ENCODE data around the gene SNRNP27. TPM values are rescaled to one million over a fixed set of nuclear protein-coding genes. Genes with fewer than 3 reads are reported as not detected.

Gene SNRNP27
- total and polyA plus RNA-seq, 7 donors: 38.8 to 92.5 (median 58.7) TPM

GRCh38 chr2:69933254-69933828, 39.6 kb downstream of the SNRNP27 start:
- intact Hi-C loops (cut with DNase I): no loop called here
- H3K4me3 ChIP-seq: no peak overlapping the region
- no peaks in the 10 kb centered on the region for H3K4me1 ChIP-seq
- no peak for TF ChIP-seq POLR2A (IDR thresholded peaks at IDR 0.05)
- no peak for TF ChIP-seq EP300 (IDR thresholded peaks at IDR 0.05)
- TF ChIP-seq, protein P1, sequence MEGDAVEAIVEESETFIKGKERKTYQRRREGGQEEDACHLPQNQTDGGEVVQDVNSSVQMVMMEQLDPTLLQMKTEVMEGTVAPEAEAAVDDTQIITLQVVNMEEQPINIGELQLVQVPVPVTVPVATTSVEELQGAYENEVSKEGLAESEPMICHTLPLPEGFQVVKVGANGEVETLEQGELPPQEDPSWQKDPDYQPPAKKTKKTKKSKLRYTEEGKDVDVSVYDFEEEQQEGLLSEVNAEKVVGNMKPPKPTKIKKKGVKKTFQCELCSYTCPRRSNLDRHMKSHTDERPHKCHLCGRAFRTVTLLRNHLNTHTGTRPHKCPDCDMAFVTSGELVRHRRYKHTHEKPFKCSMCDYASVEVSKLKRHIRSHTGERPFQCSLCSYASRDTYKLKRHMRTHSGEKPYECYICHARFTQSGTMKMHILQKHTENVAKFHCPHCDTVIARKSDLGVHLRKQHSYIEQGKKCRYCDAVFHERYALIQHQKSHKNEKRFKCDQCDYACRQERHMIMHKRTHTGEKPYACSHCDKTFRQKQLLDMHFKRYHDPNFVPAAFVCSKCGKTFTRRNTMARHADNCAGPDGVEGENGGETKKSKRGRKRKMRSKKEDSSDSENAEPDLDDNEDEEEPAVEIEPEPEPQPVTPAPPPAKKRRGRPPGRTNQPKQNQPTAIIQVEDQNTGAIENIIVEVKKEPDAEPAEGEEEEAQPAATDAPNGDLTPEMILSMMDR (IDR thresholded peaks at IDR 0.05): no peak
- TF ChIP-seq POLR2AphosphoS5 (IDR thresholded peaks at IDR 0.05): no peak
- DNase-seq: no peak
- no peaks in the 10 kb centered on the region for H3K9me3 ChIP-seq
- H3K27me3 ChIP-seq: no peaks in the 10 kb centered on the region
- peaks cover 12 to 43% (median 30%) of the 10 kb centered on the region in 4 donors for H3K36me3 ChIP-seq
- H3K27ac ChIP-seq: peak overlapping the region in 2 of 4 donors; percentile 4 to 22

DNA sequence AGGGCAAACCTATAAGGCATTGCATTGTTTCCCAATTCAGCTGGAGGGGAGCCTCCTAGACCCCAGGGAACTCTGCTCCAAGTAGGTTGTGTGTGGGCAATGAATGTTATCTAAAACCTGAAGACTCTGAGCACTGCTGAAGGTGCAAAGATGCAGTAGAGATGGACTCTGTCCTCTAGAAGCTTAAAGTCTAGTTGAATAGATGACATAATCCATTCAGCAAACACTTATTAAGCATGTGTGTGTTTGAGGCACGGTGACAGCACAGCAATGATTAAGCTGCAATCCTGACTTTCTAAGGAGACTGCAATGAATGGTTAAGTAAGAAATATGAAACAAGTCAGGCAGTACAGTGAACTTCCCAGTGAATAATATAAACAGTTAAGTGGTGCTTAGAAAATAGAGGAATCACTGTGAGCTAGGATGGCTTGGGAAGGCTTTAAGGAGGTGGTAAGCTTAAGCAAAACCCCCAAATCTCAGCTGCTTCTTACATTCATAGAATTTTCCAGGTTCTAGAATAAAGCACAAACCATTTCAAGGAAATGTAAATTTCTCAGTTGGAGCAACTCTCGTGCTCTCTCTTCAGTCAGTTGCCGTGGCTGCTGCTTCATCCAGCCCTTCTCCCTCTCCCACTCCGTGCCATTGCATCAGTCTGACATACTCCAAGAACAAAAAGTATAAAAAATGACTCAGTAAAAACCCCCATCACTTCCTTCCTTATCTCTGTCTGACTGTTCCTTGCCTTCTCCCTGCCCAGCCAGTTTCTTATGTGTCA, 40.3 kb downstream of the SNRNP27 start:
- TF ChIP-seq POLR2AphosphoS5 (IDR thresholded peaks at IDR 0.05): no peak
- TF ChIP-seq, protein P1 (IDR thresholded peaks at IDR 0.05): no peak
- no peak for TF ChIP-seq EP300 (IDR thresholded peaks at IDR 0.05)
- TF ChIP-seq POLR2A (IDR thresholded peaks at IDR 0.05): no peak
- Histone ChIP-seq H3K4me3 (no peak overlapping the region), H3K36me3 (peaks cover 16 to 50% (median 35%) of the 10 kb centered on the region in 4 donors), H3K27me3 (no peaks in the 10 kb centered on the region), H3K4me1 (no peaks in the 10 kb centered on the region), H3K9me3 (no peaks in the 10 kb centered on the region), H3K27ac (peak overlapping the region in 2 of 4 donors; percentile 4 to 22)
- intact Hi-C loops (cut with DNase I): no loop called here
- 63 to 68% methylated on average over 4 of the region's 4 CpGs for WGBS, 2 donors
- DNase-seq: no peak

- H3K36me3 ChIP-seq: peaks cover 18 to 54% (median 35%) of the 10 kb centered on the region in 4 donors
- no peak overlapping the region for H3K4me3 ChIP-seq
- H3K4me1 ChIP-seq: no peaks in the 10 kb centered on the region
- 80 to 83% methylated on average over 1 of the region's 1 CpG for WGBS, 2 donors
- H3K9me3 ChIP-seq: no peaks in the 10 kb centered on the region
- peak overlapping the region in 2 of 4 donors; percentile 4 to 22 for H3K27ac ChIP-seq
- no peaks in the 10 kb centered on the region for H3K27me3 ChIP-seq
- TF ChIP-seq EP300 (IDR thresholded peaks at IDR 0.05) (no peak), POLR2AphosphoS5 (IDR thresholded peaks at IDR 0.05) (no peak), POLR2A (IDR thresholded peaks at IDR 0.05) (no peak)
- TF ChIP-seq, protein P1 (IDR thresholded peaks at IDR 0.05): no peak
- intact Hi-C loops (cut with DNase I): no loop called here
- DNase-seq: no peak
Measured at GRCh38 chr2:69934614-69934908, 40.8 kb downstream of the SNRNP27 start.

- intact Hi-C loops (cut with DNase I): no loop called here
- Histone ChIP-seq H3K27me3 (no peaks in the 10 kb centered on the region), H3K9me3 (no peaks in the 10 kb centered on the region), H3K4me3 (no peak overlapping the region), H3K36me3 (peaks cover 18 to 58% (median 35%) of the 10 kb centered on the region in 4 donors), H3K27ac (no peak overlapping the region), H3K4me1 (no peaks in the 10 kb centered on the region)
- 96% methylated on average over 5 of the region's 5 CpGs for WGBS, 2 donors
- TF ChIP-seq POLR2AphosphoS5 (IDR thresholded peaks at IDR 0.05): no peak
- TF ChIP-seq EP300 (IDR thresholded peaks at IDR 0.05): no peak
- TF ChIP-seq, protein P1 (IDR thresholded peaks at IDR 0.05): no peak
- no peak for TF ChIP-seq POLR2A (IDR thresholded peaks at IDR 0.05)
- no peak for DNase-seq
Measured at GRCh38 chr2:69935011-69935410, 41.3 kb downstream of the SNRNP27 start.

Data from sigmoid colon (tissue), 7 donors.